K562 (cell line): ENCODE data around the gene EMC9. TPM values are rescaled to one million over a fixed set of nuclear protein-coding genes. Genes with fewer than 3 reads are reported as not detected.

ENCODE experiments used
- ARID1B ChIP-seq: fragments of 450-650 bp; IDR thresholded peaks from 2 replicates; pipeline ENCODE4 v1.6.1; 2016; ENCODE audit warnings: antibody characterized with exemption, mild to moderate bottlenecking, inconsistent platforms
- CAMTA2 ChIP-seq: fragments of 250-450 bp; sonication (Bioruptor Pico); conservative IDR thresholded peaks from 2 replicates; pipeline ENCODE4 v1.5.1; 2022
- FOXJ2 ChIP-seq: fragments of 200-800 bp; sonication (Bioruptor generic); IDR thresholded peaks from 2 replicates; pipeline ENCODE4 v1.6.1; 2016; ENCODE audit warnings: missing genetic modification characterization, missing compliant biosample characterization
- GTF2E2 ChIP-seq: fragments of 200-800 bp; sonication (Bioruptor generic); IDR thresholded peaks from 2 replicates; pipeline ENCODE4 v1.6.1; 2016; ENCODE audit warnings: missing genetic modification characterization, missing compliant biosample characterization
- JUNB ChIP-seq: fragments of 450-650 bp; formaldehyde crosslinking; conservative IDR thresholded peaks from 2 replicates; pipeline ENCODE4 v1.4.0; 2020; ENCODE audit warnings: mild to moderate bottlenecking
- RUNX1 ChIP-seq: sonication (generic); IDR thresholded peaks from 2 replicates; pipeline ENCODE4 v1.6.1; 2016; ENCODE audit warnings: antibody characterized with exemption, low read depth
- SAFB ChIP-seq: fragments of 200-400 bp; formaldehyde crosslinking; IDR thresholded peaks from 2 replicates; pipeline ENCODE4 v1.6.1; 2017; ENCODE audit warnings: low read depth, low read length, borderline replicate concordance
- SIN3B ChIP-seq: fragments of 450-650 bp; IDR thresholded peaks from 2 replicates; pipeline ENCODE4 v1.6.1; 2017; ENCODE audit warnings: low read depth, mild to moderate bottlenecking, moderate library complexity
- TCF3 ChIP-seq: sonication (generic); formaldehyde crosslinking; IDR thresholded peaks from 2 replicates; pipeline ENCODE4 v1.4.0; 2020; ENCODE audit warnings: mild to moderate bottlenecking, missing genetic modification reagents
- ZC3H4 ChIP-seq: sonication (generic); formaldehyde crosslinking; IDR thresholded peaks from 2 replicates; pipeline ENCODE4 v1.9.0; 2021; ENCODE audit warnings: missing genetic modification reagents, borderline replicate concordance
- ZNF184 ChIP-seq: sonication (generic); formaldehyde crosslinking; IDR thresholded peaks from 2 replicates; pipeline ENCODE4 v1.5.0; 2020; ENCODE audit warnings: missing genetic modification reagents
- ZNF347 ChIP-seq: fragments of 450-650 bp; formaldehyde crosslinking; IDR thresholded peaks from 2 replicates; pipeline ENCODE4 v1.4.0; 2020; ENCODE audit warnings: low read depth, mild to moderate bottlenecking, moderate library complexity
- ZNF77 ChIP-seq: fragments of 250-450 bp; sonication (Bioruptor Pico); IDR thresholded peaks from 2 replicates; pipeline ENCODE4 v1.5.0; 2020
- polyA plus RNA-seq, 8 experiments: library from polyadenylated mRNA; depleted of rRNA in 4 of 8; stranded (reverse) in 5 of 8; unstranded in 3 of 8; fragments of >200 nt; fragmentation: Nextera tagmentation in 2 of 8; fragmentation: Illumina TruSeq in 1 of 8; extraction: Ambion mirVana in 2 of 8; extraction: Trizol in 1 of 8; gene quantifications; 2 replicates each; pipeline versions ENCODE4 v1.2.1 to v1.2.3, GENCODE V29; 2011 to 2014; ENCODE audit warnings: inconsistent platforms in 1 of 8, missing spikeins in 1 of 8
- total RNA-seq, 7 experiments: library from RNA; depleted of rRNA in 6 of 7; stranded (reverse); fragments of >200 nt in 6 of 7; fragmentation: Illumina TruSeq in 2 of 7; extraction: Trizol in 2 of 7; gene quantifications; 2 replicates each; pipeline versions ENCODE4 v1.2.1 to v1.2.3, GENCODE V29; 2011 to 2021; ENCODE audit warnings: low replicate concordance in 1 of 7
- TF ChIP-seq, protein P1 (sequence below): fragments of 250-450 bp; sonication (Bioruptor Pico); IDR thresholded peaks from 2 replicates; pipeline ENCODE4 v1.9.0; 2021; ENCODE audit warnings: mild to moderate bottlenecking, inconsistent platforms
- TF ChIP-seq, protein P2 (sequence below): sonication (generic); formaldehyde crosslinking; IDR thresholded peaks from 2 replicates; pipeline ENCODE4 v1.9.0; 2022; ENCODE audit warnings: mild to moderate bottlenecking, missing genetic modification reagents
- TF ChIP-seq, protein P3 (sequence below), 3 experiments: fragments of 200-800 bp in 1 of 3; fragments of 250-450 bp in 1 of 3; fragments of 450-650 bp in 1 of 3; sonication (Bioruptor Pico) in 1 of 3; sonication (Bioruptor generic) in 1 of 3; formaldehyde crosslinking in 1 of 3; IDR thresholded peaks; 2 replicates each; pipeline versions ENCODE4 v1.6.1 to v1.8.0; 2016 to 2022; ENCODE audit warnings: mild to moderate bottlenecking in 2 of 3, missing genetic modification characterization in 2 of 3, missing compliant biosample characterization in 1 of 3, moderate library complexity in 1 of 3
- TF ChIP-seq, protein P4 (sequence below): fragments of 450-650 bp; IDR thresholded peaks from 2 replicates; pipeline ENCODE4 v1.6.1; 2016; ENCODE audit warnings: mild to moderate bottlenecking

EMC9 gene
- total and polyA plus RNA-seq, 9 of the 15 experiments (the other 6 are each of a cell fraction or from before 2014, with no cell fraction given) = 3.1 to 13.2 (median 7.8) TPM

DNA sequence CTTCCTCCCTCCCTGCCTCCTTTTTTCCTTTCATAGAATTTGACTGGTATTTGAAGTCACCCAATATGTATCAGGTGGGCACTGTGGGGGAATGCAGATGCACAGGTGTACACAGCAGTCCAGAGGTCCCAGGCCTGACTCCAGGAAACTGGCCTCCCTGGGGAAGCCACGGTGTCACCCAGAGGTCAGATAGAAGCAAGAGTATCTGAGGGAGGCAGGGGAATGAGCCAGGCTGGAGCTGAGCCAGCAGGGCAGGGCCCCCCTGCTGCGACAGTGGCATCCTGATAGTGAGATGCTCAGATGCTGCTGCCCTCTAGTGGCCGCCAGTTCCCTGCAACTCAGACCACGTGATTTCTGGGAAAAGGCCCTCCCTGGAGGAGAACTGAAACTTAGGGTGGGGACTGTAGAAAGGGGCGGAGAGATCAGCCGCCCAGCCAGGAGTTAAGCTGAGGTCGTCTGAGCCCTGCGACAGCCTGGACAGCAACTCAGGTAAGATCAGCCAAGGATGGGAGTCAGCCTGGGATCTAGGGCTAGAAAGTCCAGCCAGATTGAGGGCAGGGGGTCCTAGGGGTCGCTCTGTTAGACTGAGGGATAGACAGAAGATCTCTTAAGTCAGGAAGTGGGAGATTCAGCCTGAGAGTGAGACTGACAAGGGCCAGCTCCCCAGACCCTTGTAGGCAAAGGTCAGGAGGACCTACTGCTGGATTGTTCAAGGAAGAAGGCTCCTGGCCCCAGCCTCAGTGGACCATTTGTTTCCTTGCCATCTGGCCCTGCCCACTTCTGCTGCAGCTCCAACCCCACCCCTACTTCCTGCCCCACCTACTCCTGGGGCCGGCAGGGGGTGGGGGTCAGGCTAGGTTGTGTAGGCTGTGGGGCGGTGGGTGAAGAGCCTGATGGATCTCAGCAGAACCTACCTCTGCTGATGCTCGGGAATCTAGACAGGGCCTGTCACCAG lies 19.7 kb upstream of the EMC9 start, which contains the start of gene IRF9 (continued):
- TF ChIP-seq ZNF184 (no peak), TCF3 (CRISPR knock-in tag) (peak; percentile 45), CAMTA2 (CRISPR knock-in tag) (no peak), SIN3B (no peak), ZNF347 (CRISPR knock-in tag) (no peak), GTF2E2 (tag) (no peak), FOXJ2 (tag) (no peak), ARID1B (peak; percentile 57), ZNF77 (CRISPR knock-in tag) (no peak), RUNX1 (no peak), JUNB (CRISPR knock-in tag) (no peak), ZC3H4 (no peak), SAFB (no peak)
- TF ChIP-seq, protein P1, sequence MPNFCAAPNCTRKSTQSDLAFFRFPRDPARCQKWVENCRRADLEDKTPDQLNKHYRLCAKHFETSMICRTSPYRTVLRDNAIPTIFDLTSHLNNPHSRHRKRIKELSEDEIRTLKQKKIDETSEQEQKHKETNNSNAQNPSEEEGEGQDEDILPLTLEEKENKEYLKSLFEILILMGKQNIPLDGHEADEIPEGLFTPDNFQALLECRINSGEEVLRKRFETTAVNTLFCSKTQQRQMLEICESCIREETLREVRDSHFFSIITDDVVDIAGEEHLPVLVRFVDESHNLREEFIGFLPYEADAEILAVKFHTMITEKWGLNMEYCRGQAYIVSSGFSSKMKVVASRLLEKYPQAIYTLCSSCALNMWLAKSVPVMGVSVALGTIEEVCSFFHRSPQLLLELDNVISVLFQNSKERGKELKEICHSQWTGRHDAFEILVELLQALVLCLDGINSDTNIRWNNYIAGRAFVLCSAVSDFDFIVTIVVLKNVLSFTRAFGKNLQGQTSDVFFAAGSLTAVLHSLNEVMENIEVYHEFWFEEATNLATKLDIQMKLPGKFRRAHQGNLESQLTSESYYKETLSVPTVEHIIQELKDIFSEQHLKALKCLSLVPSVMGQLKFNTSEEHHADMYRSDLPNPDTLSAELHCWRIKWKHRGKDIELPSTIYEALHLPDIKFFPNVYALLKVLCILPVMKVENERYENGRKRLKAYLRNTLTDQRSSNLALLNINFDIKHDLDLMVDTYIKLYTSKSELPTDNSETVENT (CRISPR knock-in tag) = no peak
- TF ChIP-seq, protein P2, sequence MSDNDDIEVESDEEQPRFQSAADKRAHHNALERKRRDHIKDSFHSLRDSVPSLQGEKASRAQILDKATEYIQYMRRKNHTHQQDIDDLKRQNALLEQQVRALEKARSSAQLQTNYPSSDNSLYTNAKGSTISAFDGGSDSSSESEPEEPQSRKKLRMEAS (CRISPR knock-in tag) = peak; percentile 66
- TF ChIP-seq, protein P3, sequence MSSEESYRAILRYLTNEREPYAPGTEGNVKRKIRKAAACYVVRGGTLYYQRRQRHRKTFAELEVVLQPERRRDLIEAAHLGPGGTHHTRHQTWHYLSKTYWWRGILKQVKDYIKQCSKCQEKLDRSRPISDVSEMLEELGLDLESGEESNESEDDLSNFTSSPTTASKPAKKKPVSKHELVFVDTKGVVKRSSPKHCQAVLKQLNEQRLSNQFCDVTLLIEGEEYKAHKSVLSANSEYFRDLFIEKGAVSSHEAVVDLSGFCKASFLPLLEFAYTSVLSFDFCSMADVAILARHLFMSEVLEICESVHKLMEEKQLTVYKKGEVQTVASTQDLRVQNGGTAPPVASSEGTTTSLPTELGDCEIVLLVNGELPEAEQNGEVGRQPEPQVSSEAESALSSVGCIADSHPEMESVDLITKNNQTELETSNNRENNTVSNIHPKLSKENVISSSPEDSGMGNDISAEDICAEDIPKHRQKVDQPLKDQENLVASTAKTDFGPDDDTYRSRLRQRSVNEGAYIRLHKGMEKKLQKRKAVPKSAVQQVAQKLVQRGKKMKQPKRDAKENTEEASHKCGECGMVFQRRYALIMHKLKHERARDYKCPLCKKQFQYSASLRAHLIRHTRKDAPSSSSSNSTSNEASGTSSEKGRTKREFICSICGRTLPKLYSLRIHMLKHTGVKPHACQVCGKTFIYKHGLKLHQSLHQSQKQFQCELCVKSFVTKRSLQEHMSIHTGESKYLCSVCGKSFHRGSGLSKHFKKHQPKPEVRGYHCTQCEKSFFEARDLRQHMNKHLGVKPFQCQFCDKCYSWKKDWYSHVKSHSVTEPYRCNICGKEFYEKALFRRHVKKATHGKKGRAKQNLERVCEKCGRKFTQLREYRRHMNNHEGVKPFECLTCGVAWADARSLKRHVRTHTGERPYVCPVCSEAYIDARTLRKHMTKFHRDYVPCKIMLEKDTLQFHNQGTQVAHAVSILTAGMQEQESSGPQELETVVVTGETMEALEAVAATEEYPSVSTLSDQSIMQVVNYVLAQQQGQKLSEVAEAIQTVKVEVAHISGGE (CRISPR knock-in tag; IDR thresholded peaks at IDR 0.05) = peak in 1 of 3 experiments; percentile 64; a peak in 2 of 6 replicates
- TF ChIP-seq, protein P4, sequence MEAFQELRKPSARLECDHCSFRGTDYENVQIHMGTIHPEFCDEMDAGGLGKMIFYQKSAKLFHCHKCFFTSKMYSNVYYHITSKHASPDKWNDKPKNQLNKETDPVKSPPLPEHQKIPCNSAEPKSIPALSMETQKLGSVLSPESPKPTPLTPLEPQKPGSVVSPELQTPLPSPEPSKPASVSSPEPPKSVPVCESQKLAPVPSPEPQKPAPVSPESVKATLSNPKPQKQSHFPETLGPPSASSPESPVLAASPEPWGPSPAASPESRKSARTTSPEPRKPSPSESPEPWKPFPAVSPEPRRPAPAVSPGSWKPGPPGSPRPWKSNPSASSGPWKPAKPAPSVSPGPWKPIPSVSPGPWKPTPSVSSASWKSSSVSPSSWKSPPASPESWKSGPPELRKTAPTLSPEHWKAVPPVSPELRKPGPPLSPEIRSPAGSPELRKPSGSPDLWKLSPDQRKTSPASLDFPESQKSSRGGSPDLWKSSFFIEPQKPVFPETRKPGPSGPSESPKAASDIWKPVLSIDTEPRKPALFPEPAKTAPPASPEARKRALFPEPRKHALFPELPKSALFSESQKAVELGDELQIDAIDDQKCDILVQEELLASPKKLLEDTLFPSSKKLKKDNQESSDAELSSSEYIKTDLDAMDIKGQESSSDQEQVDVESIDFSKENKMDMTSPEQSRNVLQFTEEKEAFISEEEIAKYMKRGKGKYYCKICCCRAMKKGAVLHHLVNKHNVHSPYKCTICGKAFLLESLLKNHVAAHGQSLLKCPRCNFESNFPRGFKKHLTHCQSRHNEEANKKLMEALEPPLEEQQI = no peak
